Neural progenitor cell (in vitro differentiated cells): ENCODE data around the gene MGAT3. TPM values are rescaled to one million over a fixed set of nuclear protein-coding genes. Genes with fewer than 3 reads are reported as not detected.

Source experiments
- DNase-seq: peaks from one replicate; pipeline ENCODE4 v3.0.0-alpha.2; 2016; ENCODE audit warnings: low spot score
- H2AFZ ChIP-seq: fragments of 200-600 bp; sonication (generic); replicated peaks from 2 replicates; pipeline ENCODE4 v1.6.1; 2016; ENCODE audit warnings: antibody characterized with exemption
- H3F3A ChIP-seq: fragments of 200-600 bp; sonication (generic); 2 replicates; pipeline ENCODE4 v1.6.1; 2016; ENCODE audit warnings: antibody characterized with exemption, low read depth
- H3K27ac ChIP-seq: fragments of 200-600 bp; sonication (generic); 2 replicates; pipeline ENCODE4 v1.5.1; 2016; ENCODE audit warnings: mild to moderate bottlenecking
- H3K27me3 ChIP-seq: fragments of 200-600 bp; sonication (generic); 2 replicates; pipeline ENCODE4 v1.6.1; 2016; ENCODE audit warnings: mild to moderate bottlenecking, moderate library complexity
- H3K36me3 ChIP-seq: fragments of 200-600 bp; sonication (generic); 2 replicates; pipeline ENCODE4 v1.5.1; 2016
- H3K4me1 ChIP-seq: fragments of 200-600 bp; sonication (generic); 2 replicates; pipeline ENCODE4 v1.6.1; 2016; ENCODE audit warnings: mixed run types
- H3K4me2 ChIP-seq: fragments of 200-600 bp; sonication (generic); 2 replicates; pipeline ENCODE4 v1.6.1; 2016
- H3K4me3 ChIP-seq: fragments of 200-600 bp; sonication (generic); 2 replicates; pipeline ENCODE4 v1.5.1; 2016
- H3K79me2 ChIP-seq: fragments of 200-600 bp; sonication (generic); 2 replicates; pipeline ENCODE4 v1.6.1; 2016; ENCODE audit warnings: low read depth
- H3K9ac ChIP-seq: fragments of 200-600 bp; sonication (generic); 2 replicates; pipeline ENCODE4 v1.6.1; 2016
- H3K9me3 ChIP-seq: fragments of 200-600 bp; sonication (generic); 2 replicates; pipeline ENCODE4 v1.5.1; 2016; ENCODE audit warnings: low read depth
- H4K20me1 ChIP-seq: fragments of 200-600 bp; sonication (generic); 2 replicates; pipeline ENCODE4 v1.6.1; 2016; ENCODE audit warnings: low read depth
- H3K27ac Mint-ChIP-seq: 3 replicates; pipeline ENCODE4 v1.8.0; 2021; ENCODE audit warnings: mixed read lengths
- H3K27me3 Mint-ChIP-seq: 2 replicates; pipeline ENCODE4 v1.8.0; 2022; ENCODE audit warnings: low read depth, mild to moderate bottlenecking, inconsistent platforms, moderate library complexity, mixed read lengths; ENCODE audit not compliant: insufficient read depth
- H3K36me3 Mint-ChIP-seq: 3 replicates; pipeline ENCODE4 v1.8.0; 2021; ENCODE audit warnings: mixed read lengths
- H3K4me1 Mint-ChIP-seq: 3 replicates; pipeline ENCODE4 v1.8.0; 2021; ENCODE audit warnings: mixed read lengths
- H3K4me3 Mint-ChIP-seq: 3 replicates; pipeline ENCODE4 v1.8.0; 2021; ENCODE audit warnings: mild to moderate bottlenecking, moderate library complexity, mixed read lengths
- H3K9me3 Mint-ChIP-seq: 3 replicates; pipeline ENCODE4 v1.8.0; 2020; ENCODE audit warnings: mixed read lengths
- CTCF ChIP-seq: fragments of 200-600 bp; sonication (generic); IDR thresholded peaks from 2 replicates; pipeline ENCODE4 v1.5.1; 2017; ENCODE audit warnings: antibody characterized with exemption, mild to moderate bottlenecking
- EZH2 ChIP-seq: fragments of 200-600 bp; sonication (generic); IDR thresholded peaks from 2 replicates; pipeline ENCODE4 v1.6.1; 2017; ENCODE audit warnings: antibody characterized with exemption, mild to moderate bottlenecking, moderate library complexity
- EZH2phosphoT487 ChIP-seq: fragments of 200-600 bp; sonication (generic); IDR thresholded peaks from 2 replicates; pipeline ENCODE4 v1.6.1; 2017; ENCODE audit warnings: antibody characterized with exemption
- total RNA-seq: library from RNA; depleted of rRNA; stranded (reverse); fragments of >200 nt; gene quantifications from 2 replicates; pipeline ENCODE4 v1.2.3, GENCODE V29; 2015; ENCODE audit warnings: low replicate concordance

The MGAT3 gene
- total RNA-seq, 1 donor from 2014 or later = 7.5 TPM

GRCh38 chr22:39414377-39414776 lies 42.4 kb upstream of the MGAT3 start:
- no peak overlapping the region for H3K27ac ChIP-seq
- Mint-ChIP-seq H3K36me3 (peaks cover 14% of the 10 kb centered on the region), H3K4me1 (peaks cover 10% of the 10 kb centered on the region), H3K9me3 (no peaks in the 10 kb centered on the region), H3K4me3 (no peak overlapping the region), H3K27me3 (peaks cover 2% of the 10 kb centered on the region), H3K27ac (no peak overlapping the region)
- no peaks in the 10 kb centered on the region for H3F3A ChIP-seq
- H3K9me3 ChIP-seq = no peaks in the 10 kb centered on the region
- H3K36me3 ChIP-seq = no peaks in the 10 kb centered on the region
- H3K4me1 ChIP-seq = no peaks in the 10 kb centered on the region
- H3K27me3 ChIP-seq = no peaks in the 10 kb centered on the region
- TF ChIP-seq CTCF (no peak), EZH2phosphoT487 (no peak)
- no peak overlapping the region for H3K4me3 ChIP-seq
- peaks cover 9% of the 10 kb centered on the region for H3K79me2 ChIP-seq
- peaks cover 18% of the 10 kb centered on the region for H4K20me1 ChIP-seq
- no peak overlapping the region for H3K4me2 ChIP-seq
- DNase-seq = no peak
- H3K9ac ChIP-seq = no peak overlapping the region
- no peak overlapping the region for H2AFZ ChIP-seq

GRCh38 chr22:39414886-39415285 lies 41.9 kb upstream of the MGAT3 start:
- Histone ChIP-seq H3K4me1 (no peaks in the 10 kb centered on the region), H4K20me1 (peaks cover 16% of the 10 kb centered on the region), H3K27ac (no peak overlapping the region), H3K9me3 (no peaks in the 10 kb centered on the region), H3K9ac (no peak overlapping the region), H3K27me3 (no peaks in the 10 kb centered on the region), H2AFZ (no peak overlapping the region), H3K4me2 (no peak overlapping the region), H3K79me2 (peaks cover 5% of the 10 kb centered on the region), H3F3A (no peaks in the 10 kb centered on the region), H3K4me3 (no peak overlapping the region), H3K36me3 (no peaks in the 10 kb centered on the region)
- Mint-ChIP-seq H3K4me1 (peaks cover 6% of the 10 kb centered on the region), H3K9me3 (no peaks in the 10 kb centered on the region), H3K36me3 (peaks cover 16% of the 10 kb centered on the region), H3K27ac (no peak overlapping the region), H3K4me3 (no peak overlapping the region), H3K27me3 (peaks cover 2% of the 10 kb centered on the region)
- no peak for DNase-seq
- TF ChIP-seq CTCF (no peak), EZH2phosphoT487 (no peak), EZH2 (no peak)

GRCh38 chr22:39415506-39415905 lies 41.3 kb upstream of the MGAT3 start:
- H3F3A ChIP-seq = no peaks in the 10 kb centered on the region
- no peaks in the 10 kb centered on the region for H3K4me1 ChIP-seq
- no peak overlapping the region for H3K27ac ChIP-seq
- no peak overlapping the region for H2AFZ ChIP-seq
- Mint-ChIP-seq H3K36me3 (peaks cover 16% of the 10 kb centered on the region), H3K4me3 (no peak overlapping the region), H3K27me3 (peaks cover 2% of the 10 kb centered on the region), H3K27ac (no peak overlapping the region), H3K9me3 (no peaks in the 10 kb centered on the region), H3K4me1 (peaks cover 6% of the 10 kb centered on the region)
- no peak for TF ChIP-seq CTCF
- no peak for TF ChIP-seq EZH2
- no peak for TF ChIP-seq EZH2phosphoT487
- H3K79me2 ChIP-seq = no peaks in the 10 kb centered on the region
- no peaks in the 10 kb centered on the region for H3K9me3 ChIP-seq
- no peak for DNase-seq
- H4K20me1 ChIP-seq = peaks cover 16% of the 10 kb centered on the region
- no peak overlapping the region for H3K4me3 ChIP-seq
- no peaks in the 10 kb centered on the region for H3K36me3 ChIP-seq
- H3K27me3 ChIP-seq = no peaks in the 10 kb centered on the region
- H3K4me2 ChIP-seq = no peak overlapping the region
- no peak overlapping the region for H3K9ac ChIP-seq

- no peaks in the 10 kb centered on the region for H3K79me2 ChIP-seq
- no peak overlapping the region for H3K27ac ChIP-seq
- H3K4me3 ChIP-seq = no peak overlapping the region
- Mint-ChIP-seq H3K9me3 (no peaks in the 10 kb centered on the region), H3K36me3 (peaks cover 16% of the 10 kb centered on the region), H3K4me1 (peaks cover 6% of the 10 kb centered on the region), H3K4me3 (no peak overlapping the region), H3K27me3 (peaks cover 2% of the 10 kb centered on the region), H3K27ac (no peak overlapping the region)
- H3K27me3 ChIP-seq = no peaks in the 10 kb centered on the region
- H2AFZ ChIP-seq = no peak overlapping the region
- H3K36me3 ChIP-seq = no peaks in the 10 kb centered on the region
- H3K9me3 ChIP-seq = no peaks in the 10 kb centered on the region
- H3K4me2 ChIP-seq = no peak overlapping the region
- no peak for TF ChIP-seq EZH2
- H3K4me1 ChIP-seq = no peaks in the 10 kb centered on the region
- DNase-seq = no peak
- H4K20me1 ChIP-seq = peaks cover 16% of the 10 kb centered on the region
- H3K9ac ChIP-seq = no peak overlapping the region
- H3F3A ChIP-seq = no peaks in the 10 kb centered on the region
These were observed 40.5 kb upstream of the MGAT3 start for GRCh38 chr22:39416319-39416718.
